Measurements from ENCODE around the gene SETBP1.

SETBP1 gene

GRCh38 chr18:45063246-45064038 lies 382.8 kb downstream of the SETBP1 start:
- H3K4me1 ChIP-seq (ENCODE audit: control insufficient read depth, insufficient read depth, low read length, poor library complexity, severe bottlenecking): no peaks in the 10 kb centered on the region
- 92% methylated on average over 31 to 36 of the region's 55 CpGs for WGBS, 2 experiments (ENCODE audit: insufficient coverage in 2 of 2)
- H3K27ac ChIP-seq (ENCODE audit: low read depth, low read length, severe bottlenecking): no peak overlapping the region
- H3K9me3 ChIP-seq (ENCODE audit: control insufficient read depth, low read length): no peaks in the 10 kb centered on the region
- H3K36me3 ChIP-seq (ENCODE audit: control insufficient read depth, insufficient read depth, low read length): peaks cover 8% of the 10 kb centered on the region
- no peak overlapping the region for H3K4me3 ChIP-seq (ENCODE audit: extremely low read depth, insufficient read depth, low read length, poor library complexity, severe bottlenecking)

GRCh38 chr18:45066210-45066609 lies 385.5 kb downstream of the SETBP1 start:
- no peaks in the 10 kb centered on the region for H3K4me1 ChIP-seq (ENCODE audit: control insufficient read depth, insufficient read depth, low read length, poor library complexity, severe bottlenecking)
- no peak overlapping the region for H3K27ac ChIP-seq (ENCODE audit: low read depth, low read length, severe bottlenecking)
- peaks cover 8% of the 10 kb centered on the region for H3K36me3 ChIP-seq (ENCODE audit: control insufficient read depth, insufficient read depth, low read length)
- no peaks in the 10 kb centered on the region for H3K9me3 ChIP-seq (ENCODE audit: control insufficient read depth, low read length)
- 100% methylated on average over 1 to 3 of the region's 4 CpGs for WGBS, 2 experiments (ENCODE audit: insufficient coverage in 2 of 2)
- no peak overlapping the region for H3K4me3 ChIP-seq (ENCODE audit: extremely low read depth, insufficient read depth, low read length, poor library complexity, severe bottlenecking)

- Histone ChIP-seq H3K27ac (ENCODE audit: low read depth, low read length, severe bottlenecking) (no peak overlapping the region), H3K36me3 (ENCODE audit: control insufficient read depth, insufficient read depth, low read length) (peaks cover 8% of the 10 kb centered on the region), H3K4me3 (ENCODE audit: extremely low read depth, insufficient read depth, low read length, poor library complexity, severe bottlenecking) (no peak overlapping the region), H3K9me3 (ENCODE audit: control insufficient read depth, low read length) (no peaks in the 10 kb centered on the region), H3K4me1 (ENCODE audit: control insufficient read depth, insufficient read depth, low read length, poor library complexity, severe bottlenecking) (no peaks in the 10 kb centered on the region)
- 96% methylated on average over 2 of the region's 2 CpGs; no CpG with 5 or more reads in 1 of the 2 experiments for WGBS, 2 experiments (ENCODE audit: insufficient coverage in 2 of 2)
Observed at GRCh38 chr18:45066886-45067285, 386.2 kb downstream of the SETBP1 start.

- Histone ChIP-seq H3K9me3 (ENCODE audit: control insufficient read depth, low read length) (no peaks in the 10 kb centered on the region), H3K27ac (ENCODE audit: low read depth, low read length, severe bottlenecking) (no peak overlapping the region), H3K4me1 (ENCODE audit: control insufficient read depth, insufficient read depth, low read length, poor library complexity, severe bottlenecking) (no peaks in the 10 kb centered on the region), H3K36me3 (ENCODE audit: control insufficient read depth, insufficient read depth, low read length) (peaks cover 4% of the 10 kb centered on the region), H3K4me3 (ENCODE audit: extremely low read depth, insufficient read depth, low read length, poor library complexity, severe bottlenecking) (no peak overlapping the region)
- WGBS, 2 experiments (ENCODE audit: insufficient coverage in 2 of 2): 100% methylated on average over 1 of the region's 2 CpGs; no CpG with 5 or more reads in 1 of the 2 experiments
Observed at GRCh38 chr18:45068400-45069094, 387.9 kb downstream of the SETBP1 start.

GRCh38 chr18:45069546-45069945 lies 388.9 kb downstream of the SETBP1 start:
- WGBS, 2 experiments (ENCODE audit: insufficient coverage in 2 of 2): 86% methylated on average over 1 of the region's 1 CpG; no CpG with 5 or more reads in 1 of the 2 experiments
- Histone ChIP-seq H3K4me1 (ENCODE audit: control insufficient read depth, insufficient read depth, low read length, poor library complexity, severe bottlenecking) (no peaks in the 10 kb centered on the region), H3K9me3 (ENCODE audit: control insufficient read depth, low read length) (no peaks in the 10 kb centered on the region), H3K4me3 (ENCODE audit: extremely low read depth, insufficient read depth, low read length, poor library complexity, severe bottlenecking) (no peak overlapping the region), H3K27ac (ENCODE audit: low read depth, low read length, severe bottlenecking) (no peak overlapping the region), H3K36me3 (ENCODE audit: control insufficient read depth, insufficient read depth, low read length) (no peaks in the 10 kb centered on the region)

GRCh38 chr18:45071956-45072355 lies 391.3 kb downstream of the SETBP1 start:
- Histone ChIP-seq H3K9me3 (ENCODE audit: control insufficient read depth, low read length) (no peaks in the 10 kb centered on the region), H3K27ac (ENCODE audit: low read depth, low read length, severe bottlenecking) (no peak overlapping the region), H3K4me3 (ENCODE audit: extremely low read depth, insufficient read depth, low read length, poor library complexity, severe bottlenecking) (no peak overlapping the region), H3K36me3 (ENCODE audit: control insufficient read depth, insufficient read depth, low read length) (no peaks in the 10 kb centered on the region), H3K4me1 (ENCODE audit: control insufficient read depth, insufficient read depth, low read length, poor library complexity, severe bottlenecking) (no peaks in the 10 kb centered on the region)
- WGBS, 2 experiments (ENCODE audit: insufficient coverage in 2 of 2): 87% methylated on average over 2 of the region's 3 CpGs; no CpG with 5 or more reads in 1 of the 2 experiments

- no peaks in the 10 kb centered on the region for H3K9me3 ChIP-seq (ENCODE audit: control insufficient read depth, low read length)
- no peak overlapping the region for H3K4me3 ChIP-seq (ENCODE audit: extremely low read depth, insufficient read depth, low read length, poor library complexity, severe bottlenecking)
- H3K36me3 ChIP-seq (ENCODE audit: control insufficient read depth, insufficient read depth, low read length): no peaks in the 10 kb centered on the region
Observed at GRCh38 chr18:45073556-45073955, 392.9 kb downstream of the SETBP1 start.

GRCh38 chr18:45081566-45082181 lies 401.0 kb downstream of the SETBP1 start:
- no peak overlapping the region for H3K27ac ChIP-seq (ENCODE audit: low read depth, low read length, severe bottlenecking)
- 83 to 88% methylated on average over 3 to 5 of the region's 6 CpGs for WGBS, 2 experiments (ENCODE audit: insufficient coverage in 2 of 2)

More at GRCh38 chr18:45073556-45073955, 392.9 kb downstream of the SETBP1 start:
- Histone ChIP-seq H3K27ac (ENCODE audit: low read depth, low read length, severe bottlenecking) (no peak overlapping the region), H3K4me1 (ENCODE audit: control insufficient read depth, insufficient read depth, low read length, poor library complexity, severe bottlenecking) (no peaks in the 10 kb centered on the region)

GRCh38 chr18:45083226-45083855 lies 402.7 kb downstream of the SETBP1 start:
- Histone ChIP-seq H3K9me3 (ENCODE audit: control insufficient read depth, low read length) (no peaks in the 10 kb centered on the region), H3K27ac (ENCODE audit: low read depth, low read length, severe bottlenecking) (no peak overlapping the region), H3K36me3 (ENCODE audit: control insufficient read depth, insufficient read depth, low read length) (no peaks in the 10 kb centered on the region), H3K4me1 (ENCODE audit: control insufficient read depth, insufficient read depth, low read length, poor library complexity, severe bottlenecking) (no peaks in the 10 kb centered on the region), H3K4me3 (ENCODE audit: extremely low read depth, insufficient read depth, low read length, poor library complexity, severe bottlenecking) (no peak overlapping the region)
- 88 to 90% methylated on average over 7 of the region's 8 CpGs for WGBS, 2 experiments (ENCODE audit: insufficient coverage in 2 of 2)

More at GRCh38 chr18:45081566-45082181, 401.0 kb downstream of the SETBP1 start:
- Histone ChIP-seq H3K9me3 (ENCODE audit: control insufficient read depth, low read length) (no peaks in the 10 kb centered on the region), H3K4me3 (ENCODE audit: extremely low read depth, insufficient read depth, low read length, poor library complexity, severe bottlenecking) (no peak overlapping the region), H3K36me3 (ENCODE audit: control insufficient read depth, insufficient read depth, low read length) (no peaks in the 10 kb centered on the region), H3K4me1 (ENCODE audit: control insufficient read depth, insufficient read depth, low read length, poor library complexity, severe bottlenecking) (no peaks in the 10 kb centered on the region)

- Histone ChIP-seq H3K4me1 (ENCODE audit: control insufficient read depth, insufficient read depth, low read length, poor library complexity, severe bottlenecking) (no peaks in the 10 kb centered on the region), H3K27ac (ENCODE audit: low read depth, low read length, severe bottlenecking) (no peak overlapping the region), H3K9me3 (ENCODE audit: control insufficient read depth, low read length) (no peaks in the 10 kb centered on the region), H3K4me3 (ENCODE audit: extremely low read depth, insufficient read depth, low read length, poor library complexity, severe bottlenecking) (no peak overlapping the region), H3K36me3 (ENCODE audit: control insufficient read depth, insufficient read depth, low read length) (no peaks in the 10 kb centered on the region)
- WGBS, 2 experiments (ENCODE audit: insufficient coverage in 2 of 2): 90 to 98% methylated on average over 7 to 9 of the region's 13 CpGs
Observed at GRCh38 chr18:45084206-45084605, 403.5 kb downstream of the SETBP1 start.

Data from mesodermal cell (in vitro differentiated cells).